GM19324 (cell line): ENCODE data around the gene CDH13.

ENCODE experiments used
- ATAC-seq: cut with Tn5 transposase; IDR thresholded peaks from one replicate; pipeline ENCODE4 v1.9.1; 2021; ENCODE audit warnings: mild to moderate bottlenecking, moderate library complexity; ENCODE audit not compliant: unreplicated experiment, low FRiP score

Gene CDH13

GRCh38 chr16:83552930-83553329 lies 926.2 kb downstream of the CDH13 start:
- no peak for ATAC-seq

GRCh38 chr16:83554096-83554495 lies 927.3 kb downstream of the CDH13 start:
- ATAC-seq, result no peak

GRCh38 chr16:83554540-83554939 lies 927.8 kb downstream of the CDH13 start:
- ATAC-seq, result no peak

- no peak for ATAC-seq
Measured at GRCh38 chr16:83561876-83562275, 935.1 kb downstream of the CDH13 start.

- ATAC-seq, result no peak
Measured at GRCh38 chr16:83568345-83568744, 941.6 kb downstream of the CDH13 start.

- no peak for ATAC-seq
Measured at GRCh38 chr16:83574388-83574787, 947.6 kb downstream of the CDH13 start.

- no peak for ATAC-seq
Measured at GRCh38 chr16:83577078-83577745, 950.4 kb downstream of the CDH13 start.

GRCh38 chr16:83578171-83578570 lies 951.4 kb downstream of the CDH13 start:
- ATAC-seq, result no peak

- no peak for ATAC-seq
Measured at GRCh38 chr16:83579027-83579426, 952.3 kb downstream of the CDH13 start.

GRCh38 chr16:83579436-83579835 lies 952.7 kb downstream of the CDH13 start:
- ATAC-seq, result no peak

GRCh38 chr16:83581082-83581481 lies 954.3 kb downstream of the CDH13 start:
- ATAC-seq, result no peak

GRCh38 chr16:83581994-83582747 lies 955.4 kb downstream of the CDH13 start:
- ATAC-seq, result no peak

GRCh38 chr16:83586036-83586435 lies 959.3 kb downstream of the CDH13 start:
- ATAC-seq, result no peak

GRCh38 chr16:83586461-83587200 lies 959.9 kb downstream of the CDH13 start:
- ATAC-seq, result no peak

- ATAC-seq, result no peak
Measured at GRCh38 chr16:83587201-83587600, 960.4 kb downstream of the CDH13 start.

GRCh38 chr16:83588070-83588469 lies 961.3 kb downstream of the CDH13 start:
- no peak for ATAC-seq

GRCh38 chr16:83589576-83589975 lies 962.8 kb downstream of the CDH13 start:
- ATAC-seq, result no peak

GRCh38 chr16:83592778-83593177 lies 966.0 kb downstream of the CDH13 start:
- no peak for ATAC-seq

GRCh38 chr16:83599789-83600462 lies 973.2 kb downstream of the CDH13 start:
- no peak for ATAC-seq

- ATAC-seq, result no peak
Measured at GRCh38 chr16:83602761-83603722, 976.3 kb downstream of the CDH13 start.
